HK-2 (cell line): Measurements from ENCODE around the gene MST1R.

Experiments used
- DNase-seq: peaks from one replicate; pipeline ENCODE4 v3.0.0-alpha.2; 2018; ENCODE audit not compliant: unreplicated experiment

MST1R gene

DNA sequence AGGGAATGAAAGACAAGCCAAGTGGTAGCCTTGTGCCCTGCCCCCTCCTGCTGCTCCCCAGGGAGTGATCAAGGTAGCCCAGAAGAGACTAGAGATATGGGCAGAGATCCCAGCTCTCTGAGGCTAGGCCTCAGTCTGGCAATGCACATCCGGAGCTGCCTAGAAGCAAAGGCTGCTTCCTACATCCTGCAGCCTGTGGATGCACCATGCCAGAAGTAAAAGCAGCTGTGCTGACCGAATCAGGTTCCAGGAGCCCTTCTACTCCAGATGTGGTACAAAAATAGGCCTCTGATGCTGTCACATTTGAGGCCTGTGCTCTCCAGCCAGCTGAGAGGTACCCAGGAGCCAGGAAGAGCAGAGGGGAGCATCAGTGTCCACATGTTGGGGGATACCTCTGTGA lies 63.3 kb downstream of the MST1R start:
- DNase-seq = no peak

DNA sequence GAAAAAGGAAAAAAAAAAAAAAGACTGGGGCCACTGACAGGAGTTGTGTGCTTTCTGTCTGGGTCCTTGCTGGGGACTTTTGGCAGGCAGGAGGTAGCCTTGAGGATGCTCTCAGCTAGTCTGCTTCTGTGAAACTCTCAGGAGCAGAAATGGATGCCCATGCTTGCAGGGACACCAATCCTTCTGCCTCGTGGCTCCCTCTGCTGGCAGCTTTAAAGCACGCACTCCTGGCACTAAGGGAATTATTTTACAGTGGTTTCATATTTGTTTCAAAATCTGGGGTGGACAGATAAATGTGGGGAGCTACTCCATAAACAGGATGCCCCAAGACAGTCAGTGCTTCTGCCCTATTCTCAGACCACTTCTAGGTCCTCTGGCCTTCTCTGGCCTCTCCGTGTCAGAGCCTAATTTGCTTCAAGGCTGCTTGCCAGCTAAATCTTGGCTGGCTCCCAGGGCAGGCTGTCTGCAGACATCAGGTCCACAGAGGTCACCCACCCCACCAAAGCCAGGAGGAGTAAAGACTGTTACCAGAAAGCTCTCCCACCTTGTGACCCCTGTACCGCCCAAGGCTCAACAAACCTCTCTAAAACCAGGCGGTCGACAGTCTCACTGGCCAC lies 64.4 kb downstream of the MST1R start:
- DNase-seq = peak; percentile 49
